Activated T-cell treated with anti-CD3 and anti-CD28 coated beads for 4 hours (primary cell): ENCODE measurements around the gene DHRS12.

Experiments used
- DNase-seq: peaks from one replicate; pipeline ENCODE4 v3.0.0-alpha.2; 2020

The DHRS12 gene, protein sequence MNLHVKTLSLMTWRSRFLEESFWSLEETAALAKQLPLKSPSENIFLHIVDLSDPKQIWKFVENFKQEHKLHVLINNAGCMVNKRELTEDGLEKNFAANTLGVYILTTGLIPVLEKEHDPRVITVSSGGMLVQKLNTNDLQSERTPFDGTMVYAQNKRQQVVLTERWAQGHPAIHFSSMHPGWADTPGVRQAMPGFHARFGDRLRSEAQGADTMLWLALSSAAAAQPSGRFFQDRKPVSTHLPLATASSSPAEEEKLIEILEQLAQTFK

DNA sequence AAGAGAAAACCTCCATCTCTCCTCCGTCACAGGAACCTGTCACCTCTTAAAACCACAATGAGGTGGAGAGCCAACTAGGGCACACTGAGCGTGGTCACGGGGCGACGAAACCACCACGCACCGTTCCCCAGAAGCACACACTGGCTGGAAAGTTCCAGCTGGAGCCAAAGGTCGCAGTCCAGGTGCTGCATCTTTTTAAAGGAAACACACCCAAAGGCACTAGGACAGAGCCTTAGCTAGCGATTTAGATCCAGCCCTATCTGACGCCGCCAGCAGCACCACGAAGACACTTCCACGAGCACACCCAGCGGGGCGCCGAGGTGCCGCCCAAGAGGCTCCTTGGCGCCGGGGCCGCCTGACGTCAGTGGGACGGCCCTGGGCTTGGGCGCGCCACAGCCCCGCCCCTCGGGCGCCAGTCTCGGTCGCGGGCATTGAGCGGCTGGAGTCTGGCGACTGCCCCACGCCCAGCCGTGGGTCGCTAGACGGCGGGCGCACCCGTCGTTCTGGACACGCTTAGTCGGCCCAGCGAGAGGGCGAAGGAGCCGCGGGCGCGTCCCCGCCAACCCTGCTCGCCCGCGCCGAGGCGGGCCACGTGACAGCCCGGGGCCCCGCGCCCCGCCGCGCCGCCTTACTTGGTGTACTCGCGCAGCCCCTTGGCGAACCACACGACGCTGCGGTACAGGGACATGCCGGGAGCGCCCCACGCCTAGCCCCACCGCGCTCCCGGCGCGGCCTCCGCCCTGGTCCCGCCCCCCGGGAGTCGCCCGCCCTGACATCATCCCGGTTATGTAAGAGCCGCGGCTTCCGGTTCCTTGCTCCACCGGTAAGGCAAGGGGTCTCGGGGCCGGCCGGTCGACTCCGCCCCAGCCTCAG lies at the start of gene DHRS12:
TSS of gene DHRS12 (minus strand) at position 742 of the 873 bp plus-strand sequence. CDS start 4,504 bp downstream, outside the sequence.
- peak; percentile 80 for DNase-seq

DNA sequence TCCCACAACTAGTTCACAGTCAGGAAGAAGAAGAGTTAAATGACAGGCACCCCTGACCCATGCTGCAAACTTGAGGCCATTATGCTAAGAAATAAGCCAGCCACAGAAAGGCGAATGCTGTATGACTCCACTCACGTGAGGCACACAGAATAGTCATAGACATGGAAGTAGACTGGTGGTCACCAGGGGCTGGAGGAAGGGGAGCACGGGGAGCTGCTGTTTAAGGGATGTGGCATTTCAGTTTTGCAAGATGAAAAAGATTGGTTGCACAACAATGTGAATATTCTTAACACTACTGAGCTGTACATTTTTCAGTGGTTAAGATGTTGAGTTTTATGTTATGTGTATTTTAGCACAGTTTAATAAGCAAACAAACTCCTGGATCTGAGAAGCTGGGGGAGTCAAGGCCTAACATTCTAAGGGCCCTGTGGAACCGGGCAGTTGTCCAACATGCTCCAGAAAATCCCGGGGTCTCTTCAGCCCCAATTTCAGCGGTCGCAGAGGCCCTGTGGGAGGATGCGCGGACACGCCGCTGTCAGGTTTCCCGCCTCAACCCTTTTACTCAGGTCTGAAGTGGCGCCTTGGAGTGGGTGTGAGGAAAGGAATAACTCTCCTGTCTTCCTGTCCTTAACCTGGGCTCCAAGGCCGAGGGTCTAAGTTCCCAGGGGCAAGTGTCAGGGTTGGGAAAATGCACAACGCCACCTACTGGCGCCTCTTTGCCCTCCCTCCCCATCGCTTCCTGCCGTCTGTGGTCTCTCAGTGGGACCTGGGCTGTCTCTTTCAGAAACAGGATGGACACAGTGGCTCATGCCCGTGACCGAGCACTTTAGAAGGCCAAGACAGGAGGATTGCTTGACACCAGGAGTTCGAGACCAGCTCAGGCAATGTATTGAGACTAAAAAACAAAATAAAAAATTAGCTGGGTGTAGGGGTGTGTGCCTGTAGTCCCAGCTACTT lies 45.5 kb upstream of the DHRS12 start:
- DNase-seq = no peak

DNA sequence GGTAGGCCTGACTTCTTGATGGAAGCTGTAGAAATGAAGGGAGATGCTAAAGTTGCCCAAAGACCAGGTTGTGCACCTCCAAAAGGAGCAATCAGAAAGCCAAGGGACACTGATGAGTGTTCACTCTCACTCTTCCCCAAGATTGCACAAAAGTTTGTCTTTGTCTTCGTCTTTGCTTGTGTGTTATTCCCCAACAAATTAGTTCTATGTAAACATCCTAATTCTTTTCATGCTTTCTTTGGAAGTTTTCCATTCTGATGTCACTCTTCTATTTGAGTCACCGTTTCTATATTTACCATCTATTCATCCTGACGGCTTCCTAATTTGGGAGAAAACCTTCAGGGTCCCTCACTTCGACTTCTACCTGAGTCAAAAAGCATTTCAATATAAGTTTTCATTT lies 44.7 kb upstream of the DHRS12 start:
- DNase-seq = no peak

DNA sequence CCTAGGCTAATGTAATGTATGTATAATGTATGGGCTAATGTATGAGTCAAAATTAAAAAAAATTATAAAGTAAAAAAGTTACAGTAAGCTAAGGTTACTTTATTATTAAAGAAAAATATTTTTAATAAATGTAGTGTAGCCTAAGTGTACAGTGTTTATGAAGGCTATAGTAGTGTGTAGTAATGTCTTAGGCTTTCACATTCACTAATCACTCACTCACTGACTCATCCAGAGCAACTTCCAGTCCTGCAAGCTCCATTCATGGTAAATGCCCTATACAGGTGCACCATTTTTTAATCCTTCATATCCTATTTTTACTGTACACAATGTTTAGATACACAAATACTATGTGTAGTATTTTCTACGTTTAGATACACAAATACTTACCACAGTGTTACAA lies 42.8 kb upstream of the DHRS12 start:
- DNase-seq = no peak

- DNase-seq = no peak
Observed at GRCh38 chr13:51845574-51846318, 41.8 kb upstream of the DHRS12 start.

GRCh38 chr13:51844862-51845573 lies 41.1 kb upstream of the DHRS12 start, which contains the start of gene TMEM272:
TMEM272 (minus strand) TSS chr13:51845177; CDS start chr13:51838530, 6,647 bp downstream.
- peak; percentile 48 for DNase-seq

GRCh38 chr13:51843529-51843928 lies 39.6 kb upstream of the DHRS12 start:
- no peak for DNase-seq

GRCh38 chr13:51841732-51842131 lies 37.8 kb upstream of the DHRS12 start:
- DNase-seq = no peak

DNA sequence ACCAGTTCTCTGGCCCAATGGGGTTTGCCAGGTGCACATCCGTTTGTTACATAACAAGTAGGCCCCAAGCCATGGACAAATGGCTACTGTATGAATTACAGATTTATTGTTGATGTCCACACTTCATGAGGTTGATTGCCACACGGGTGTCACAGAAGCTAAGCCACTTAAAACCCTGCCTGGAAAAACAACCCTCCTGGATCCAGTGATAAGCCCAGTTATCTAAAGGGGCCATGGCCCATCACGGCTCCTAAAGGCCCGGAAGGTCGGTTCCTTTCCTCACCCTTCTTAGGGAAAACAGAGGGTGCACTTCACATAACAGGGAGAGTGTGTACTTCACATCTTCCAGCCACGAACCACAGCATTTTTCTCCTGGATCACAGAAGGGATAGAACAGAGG lies 37.0 kb upstream of the DHRS12 start:
- DNase-seq = no peak

- DNase-seq = no peak
Observed at GRCh38 chr13:51839711-51840540, 36.0 kb upstream of the DHRS12 start.

DNA sequence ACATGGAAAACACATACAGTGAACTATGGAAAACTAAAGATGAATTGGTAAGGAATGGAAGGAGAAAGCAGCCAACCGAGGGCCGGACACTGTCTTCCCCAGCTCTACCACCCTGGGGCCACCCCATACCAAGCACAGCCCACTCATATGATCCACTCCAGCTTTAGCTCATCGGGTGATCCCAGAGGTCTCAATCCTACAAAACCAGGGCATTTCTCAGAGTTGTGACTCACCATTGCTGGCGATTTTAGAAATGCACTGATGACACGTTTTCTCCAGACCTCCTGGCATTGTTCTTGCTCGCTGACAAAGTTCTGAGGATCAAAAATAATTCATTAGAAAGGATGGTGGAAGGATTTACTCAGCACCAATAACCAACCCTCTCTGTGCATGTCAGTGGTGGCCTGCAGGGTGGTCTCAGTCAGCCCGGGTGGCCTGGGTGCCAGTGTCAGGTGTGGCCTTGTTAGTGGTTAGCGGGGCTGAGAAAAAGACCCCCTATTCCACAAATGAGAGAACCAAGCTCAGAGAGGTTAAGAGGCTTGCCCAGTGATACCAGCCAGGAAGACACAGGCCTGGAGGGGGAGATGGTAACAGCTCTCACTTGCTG lies 34.4 kb upstream of the DHRS12 start:
- no peak for DNase-seq

- no peak for DNase-seq
Observed at GRCh38 chr13:51837016-51837415, 33.1 kb upstream of the DHRS12 start.

DNA sequence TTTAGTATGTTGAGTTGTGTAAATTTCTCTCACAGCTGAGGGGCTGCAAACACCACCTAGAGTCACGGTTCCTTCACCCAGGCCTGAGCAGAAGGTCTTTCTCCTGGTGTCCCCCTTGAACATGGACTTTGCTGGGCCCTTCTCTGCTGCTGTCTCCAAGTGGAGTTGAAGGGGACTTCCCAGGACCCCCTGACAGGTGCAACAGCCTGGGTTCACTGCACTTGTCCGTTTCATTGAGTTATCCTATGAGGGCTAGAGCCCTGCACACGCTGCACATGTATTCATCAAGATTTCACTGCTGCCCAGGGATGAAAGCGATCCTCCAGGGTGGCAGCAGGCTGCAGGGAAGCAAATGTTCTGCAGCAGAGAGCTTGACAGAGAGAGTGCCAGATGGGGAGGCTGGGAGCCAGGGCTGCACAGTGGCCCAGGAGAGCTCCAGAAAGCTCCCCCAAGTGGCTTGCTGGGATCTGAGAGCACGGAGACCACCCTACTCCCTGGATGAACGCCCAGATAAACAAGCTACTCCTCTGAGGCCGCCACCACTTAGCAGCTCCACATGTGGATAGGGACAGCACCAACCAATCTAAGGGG lies 30.7 kb upstream of the DHRS12 start:
- DNase-seq = no peak

- no peak for DNase-seq
Observed at GRCh38 chr13:51833980-51834379, 30.0 kb upstream of the DHRS12 start.

GRCh38 chr13:51832471-51833152 lies 28.6 kb upstream of the DHRS12 start:
- peak; percentile 45 for DNase-seq

DNA sequence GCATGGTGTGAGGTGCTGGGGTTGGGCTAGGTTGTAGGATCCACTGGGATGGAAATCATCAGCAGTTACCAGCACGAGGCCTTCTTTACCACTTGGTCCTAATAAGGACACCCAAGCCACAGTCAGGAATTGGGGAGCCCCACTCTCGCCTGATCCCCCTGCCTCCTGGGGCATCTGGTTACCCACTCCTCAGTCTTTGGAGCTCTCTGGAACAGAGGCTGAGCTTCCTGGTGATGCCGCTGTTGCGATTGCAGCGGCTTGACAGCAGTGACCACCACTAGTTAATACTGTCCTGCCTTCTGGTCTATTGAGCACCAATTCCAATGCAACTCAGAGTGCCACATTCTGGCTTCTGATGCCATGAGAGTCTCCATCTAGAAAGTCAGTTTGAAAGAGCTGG lies 27.6 kb upstream of the DHRS12 start:
- no peak for DNase-seq

GRCh38 chr13:51829568-51829899 lies 25.6 kb upstream of the DHRS12 start:
- no peak for DNase-seq

DNA sequence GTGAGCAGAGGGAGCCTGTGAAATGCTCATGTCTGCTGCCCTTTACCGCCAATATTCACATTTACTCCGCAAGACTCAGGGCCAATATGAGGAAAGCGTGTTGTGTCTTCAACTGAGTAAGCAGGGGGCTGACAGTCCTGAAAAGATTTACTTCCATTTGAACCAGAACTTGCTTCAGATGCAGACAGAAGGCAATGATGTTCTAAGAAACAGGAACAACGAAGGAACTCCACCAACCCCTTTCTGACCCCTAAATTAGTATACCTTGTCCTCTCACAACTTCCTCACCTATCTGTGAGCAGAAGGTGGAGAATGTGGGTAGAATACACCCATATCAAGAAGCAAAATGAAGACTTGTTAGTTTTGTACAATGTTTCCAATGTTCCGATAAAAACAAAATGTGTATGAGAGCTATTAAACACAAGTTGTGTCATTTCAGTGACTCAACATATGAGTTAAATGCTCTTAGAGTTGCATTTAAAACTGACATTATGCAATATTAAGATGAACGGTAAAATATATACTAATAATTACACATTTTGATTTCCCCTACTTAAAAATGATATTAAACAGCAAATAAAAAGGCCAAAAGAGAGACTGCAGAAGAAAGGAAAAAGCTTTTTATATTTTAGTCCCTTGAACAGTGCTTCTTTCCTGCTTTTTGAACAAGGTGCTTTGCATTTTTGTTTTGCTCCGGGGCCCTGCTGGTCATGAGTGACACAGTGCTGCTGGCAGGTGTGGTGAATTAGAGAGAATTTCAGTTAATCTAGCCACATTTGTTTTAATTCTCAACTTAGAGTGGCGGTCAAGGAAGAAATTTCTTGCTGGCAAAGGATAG lies 25.0 kb upstream of the DHRS12 start:
- no peak for DNase-seq
